H1 (cell line): Measurements from ENCODE around the gene HPS3.

Experiments
- BACH1 ChIP-seq: IDR thresholded peaks from 2 replicates; pipeline ENCODE4 v1.6.1; 2012; ENCODE audit warnings: low read length, improper control_type of control experiment
- CHD2 ChIP-seq: IDR thresholded peaks from 2 replicates; pipeline ENCODE4 v1.6.1; 2012; ENCODE audit warnings: low read length, improper control_type of control experiment
- CREB1 ChIP-seq: IDR thresholded peaks from 2 replicates; pipeline ENCODE4 v1.6.1; 2012; ENCODE audit warnings: inconsistent platforms
- CTCF ChIP-seq, 3 experiments: IDR thresholded peaks; 1 replicate in 2 of 3; 2 replicates in 1 of 3; pipeline versions ENCODE4 v1.5.1 to v1.6.1; 2011; ENCODE audit warnings: low read length in 3 of 3, mild to moderate bottlenecking in 3 of 3, inconsistent platforms in 2 of 3, low read depth in 1 of 3, moderate library complexity in 1 of 3; ENCODE audit not compliant: insufficient read depth in 1 of 3; ENCODE audit errors: control extremely low read depth in 1 of 3
- EZH2 ChIP-seq: fragments of 200-600 bp; sonication (generic); IDR thresholded peaks from 2 replicates; pipeline ENCODE4 v1.7.1; 2012; ENCODE audit warnings: low read depth, mild to moderate bottlenecking, moderate library complexity, low read length, inconsistent platforms; ENCODE audit not compliant: severe bottlenecking
- GABPA ChIP-seq: IDR thresholded peaks from 2 replicates; pipeline ENCODE4 v1.6.1; 2011; ENCODE audit warnings: mild to moderate bottlenecking, low read length, moderate library complexity, borderline replicate concordance; ENCODE audit not compliant: insufficient read depth
- JUN ChIP-seq: IDR thresholded peaks from 2 replicates; pipeline ENCODE4 v1.6.1; 2011; ENCODE audit warnings: low read depth, mild to moderate bottlenecking, improper control_type of control experiment, low read length
- MAX ChIP-seq: IDR thresholded peaks from 2 replicates; pipeline ENCODE4 v1.6.1; 2012; ENCODE audit warnings: inconsistent platforms
- POLR2A ChIP-seq, 2 experiments: IDR thresholded peaks; 1 replicate in 1 of 2; 2 replicates in 1 of 2; pipeline ENCODE4 v1.6.1; 2011; ENCODE audit warnings: low read depth in 2 of 2, low read length in 2 of 2, mild to moderate bottlenecking in 2 of 2; ENCODE audit errors: control extremely low read depth in 1 of 2
- SRF ChIP-seq: IDR thresholded peaks from 2 replicates; pipeline ENCODE4 v1.6.1; 2011; ENCODE audit warnings: mild to moderate bottlenecking, low read depth, low read length, moderate library complexity
- TAF1 ChIP-seq: IDR thresholded peaks from 2 replicates; pipeline ENCODE4 v1.6.1; 2011; ENCODE audit warnings: mild to moderate bottlenecking, low read depth, low read length
- TF ChIP-seq, protein P1 (sequence below): IDR thresholded peaks from 2 replicates; pipeline ENCODE4 v1.6.1; 2011; ENCODE audit warnings: low read depth, mild to moderate bottlenecking, low read length; ENCODE audit not compliant: insufficient read depth

GRCh38 chr3:149186219-149186618 lies 56.8 kb downstream of the HPS3 start:
- TF ChIP-seq CTCF (IDR thresholded peaks at IDR 0.05; ENCODE audit: control extremely low read depth in 1 of 3, insufficient read depth in 1 of 3, low read depth in 1 of 3, low read length in 3 of 3) (no peak), POLR2A (IDR thresholded peaks at IDR 0.05; ENCODE audit: control extremely low read depth in 1 of 2, low read depth in 2 of 2, low read length in 2 of 2) (peak in 1 of 2 experiments; percentile 40; a peak in 1 of 3 replicates), EZH2 (no peak), MAX (no peak), GABPA (no peak), BACH1 (no peak), CREB1 (no peak), JUN (no peak), CHD2 (no peak), TAF1 (no peak), SRF (no peak)
- TF ChIP-seq, protein P1, sequence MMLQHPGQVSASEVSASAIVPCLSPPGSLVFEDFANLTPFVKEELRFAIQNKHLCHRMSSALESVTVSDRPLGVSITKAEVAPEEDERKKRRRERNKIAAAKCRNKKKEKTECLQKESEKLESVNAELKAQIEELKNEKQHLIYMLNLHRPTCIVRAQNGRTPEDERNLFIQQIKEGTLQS: no peak
